Nephron (organoid): ENCODE data around the gene BRD1.

Source experiments
- H3K27ac Mint-ChIP-seq, 3 experiments: 2 replicates each; pipeline ENCODE4 v1.8.0; 2020; ENCODE audit warnings: mixed read lengths in 3 of 3, mild to moderate bottlenecking in 2 of 3, moderate library complexity in 1 of 3
- H3K27me3 Mint-ChIP-seq: 2 replicates; pipeline ENCODE4 v1.8.0; 2021; ENCODE audit warnings: low read depth, mild to moderate bottlenecking, moderate library complexity, mixed read lengths
- H3K36me3 Mint-ChIP-seq: 2 replicates; pipeline ENCODE4 v1.8.0; 2020; ENCODE audit warnings: low read depth, mixed read lengths
- H3K4me1 Mint-ChIP-seq: 2 replicates; pipeline ENCODE4 v1.8.0; 2020; ENCODE audit warnings: mixed read lengths
- H3K4me3 Mint-ChIP-seq, 3 experiments: 2 replicates each; pipeline ENCODE4 v1.8.0; 2020; ENCODE audit warnings: mild to moderate bottlenecking in 3 of 3, mixed read lengths in 3 of 3, moderate library complexity in 2 of 3
- H3K9me3 Mint-ChIP-seq: 2 replicates; pipeline ENCODE4 v1.8.0; 2020; ENCODE audit warnings: mixed read lengths
- CTCF ChIP-seq, 3 experiments: fragments of 200-600 bp; sonication (generic); IDR thresholded peaks; one replicate each; pipeline ENCODE4 v1.5.0; 2021; ENCODE audit warnings: antibody characterized with exemption in 3 of 3; ENCODE audit not compliant: unreplicated experiment in 3 of 3

The BRD1 gene

GRCh38 chr22:49850959-49851802, 23.5 kb upstream of the BRD1 start:
- peaks cover 64% of the 10 kb centered on the region for H3K27me3 Mint-ChIP-seq
- H3K27ac Mint-ChIP-seq: peak overlapping the region; percentile 23 to 73 (median 55)
- H3K9me3 Mint-ChIP-seq: no peaks in the 10 kb centered on the region
- no peaks in the 10 kb centered on the region for H3K36me3 Mint-ChIP-seq
- H3K4me3 Mint-ChIP-seq: peak overlapping the region; percentile 79 to 86 (median 82)
- peaks cover 22% of the 10 kb centered on the region for H3K4me1 Mint-ChIP-seq
- no peak for TF ChIP-seq CTCF (IDR thresholded peaks at IDR 0.05; ENCODE audit: unreplicated experiment in 3 of 3)

- Mint-ChIP-seq H3K4me3 (peak overlapping the region; percentile 69 to 86 (median 82)), H3K27me3 (peaks cover 73% of the 10 kb centered on the region), H3K4me1 (peaks cover 13% of the 10 kb centered on the region), H3K9me3 (no peaks in the 10 kb centered on the region), H3K27ac (no peak overlapping the region), H3K36me3 (no peaks in the 10 kb centered on the region)
- TF ChIP-seq CTCF (IDR thresholded peaks at IDR 0.05; ENCODE audit: unreplicated experiment in 3 of 3): no peak
These were observed 22.6 kb upstream of the BRD1 start for GRCh38 chr22:49850021-49850911.

GRCh38 chr22:49849161-49850020, 21.7 kb upstream of the BRD1 start:
- no peak for TF ChIP-seq CTCF (IDR thresholded peaks at IDR 0.05; ENCODE audit: unreplicated experiment in 3 of 3)
- Mint-ChIP-seq H3K9me3 (no peaks in the 10 kb centered on the region), H3K27me3 (peaks cover 78% of the 10 kb centered on the region), H3K4me3 (peak overlapping the region; percentile 59 to 70 (median 69)), H3K4me1 (peaks cover 5% of the 10 kb centered on the region), H3K27ac (no peak overlapping the region), H3K36me3 (no peaks in the 10 kb centered on the region)

- Mint-ChIP-seq H3K27ac (no peak overlapping the region), H3K4me1 (peaks cover 5% of the 10 kb centered on the region), H3K9me3 (no peaks in the 10 kb centered on the region), H3K27me3 (peaks cover 81% of the 10 kb centered on the region), H3K36me3 (no peaks in the 10 kb centered on the region), H3K4me3 (no peak overlapping the region)
- TF ChIP-seq CTCF (IDR thresholded peaks at IDR 0.05; ENCODE audit: unreplicated experiment in 3 of 3): no peak
These were observed 21.1 kb upstream of the BRD1 start for GRCh38 chr22:49848690-49849160.
